HG03159 (cell line): Measurements from ENCODE around the gene SLC19A1.

Source experiments
- ATAC-seq: cut with Tn5 transposase; IDR thresholded peaks from one replicate; pipeline ENCODE4 v1.9.1; 2021; ENCODE audit warnings: mild to moderate bottlenecking, moderate library complexity; ENCODE audit not compliant: unreplicated experiment

Gene SLC19A1

GRCh38 chr21:45482899-45483821, 59.1 kb downstream of the SLC19A1 start:
- no peak for ATAC-seq

- no peak for ATAC-seq
Measured at GRCh38 chr21:45481977-45482898, 60.0 kb downstream of the SLC19A1 start.

- no peak for ATAC-seq
Measured at GRCh38 chr21:45481566-45481965, 60.7 kb downstream of the SLC19A1 start.

GRCh38 chr21:45480701-45481500, 61.3 kb downstream of the SLC19A1 start:
- ATAC-seq, result no peak

GRCh38 chr21:45479691-45480675, 62.3 kb downstream of the SLC19A1 start:
- no peak for ATAC-seq

GRCh38 chr21:45478816-45479669, 63.2 kb downstream of the SLC19A1 start:
- no peak for ATAC-seq

- no peak for ATAC-seq
Measured at GRCh38 chr21:45478115-45478801, 64.0 kb downstream of the SLC19A1 start.

- ATAC-seq, result no peak
Measured at GRCh38 chr21:45477176-45478114, 64.8 kb downstream of the SLC19A1 start.

- no peak for ATAC-seq
Measured at GRCh38 chr21:45476582-45476981, 65.7 kb downstream of the SLC19A1 start.

- no peak for ATAC-seq
Measured at GRCh38 chr21:45475797-45476570, 66.3 kb downstream of the SLC19A1 start.

- ATAC-seq, result no peak
Measured at GRCh38 chr21:45475004-45475685, 67.1 kb downstream of the SLC19A1 start.

GRCh38 chr21:45474323-45474950, 67.8 kb downstream of the SLC19A1 start:
- ATAC-seq, result no peak

- no peak for ATAC-seq
Measured at GRCh38 chr21:45473496-45474322, 68.5 kb downstream of the SLC19A1 start.
